ENCODE measurements around the gene MLLT6. TPM values are rescaled to one million over a fixed set of nuclear protein-coding genes. Genes with fewer than 3 reads are reported as not detected.

Gene MLLT6
- total and polyA plus RNA-seq, 2 of the 13 experiments (the other 11 are each of a cell fraction or from before 2014, with no cell fraction given) = 50.7 to 69.5 TPM

DNA sequence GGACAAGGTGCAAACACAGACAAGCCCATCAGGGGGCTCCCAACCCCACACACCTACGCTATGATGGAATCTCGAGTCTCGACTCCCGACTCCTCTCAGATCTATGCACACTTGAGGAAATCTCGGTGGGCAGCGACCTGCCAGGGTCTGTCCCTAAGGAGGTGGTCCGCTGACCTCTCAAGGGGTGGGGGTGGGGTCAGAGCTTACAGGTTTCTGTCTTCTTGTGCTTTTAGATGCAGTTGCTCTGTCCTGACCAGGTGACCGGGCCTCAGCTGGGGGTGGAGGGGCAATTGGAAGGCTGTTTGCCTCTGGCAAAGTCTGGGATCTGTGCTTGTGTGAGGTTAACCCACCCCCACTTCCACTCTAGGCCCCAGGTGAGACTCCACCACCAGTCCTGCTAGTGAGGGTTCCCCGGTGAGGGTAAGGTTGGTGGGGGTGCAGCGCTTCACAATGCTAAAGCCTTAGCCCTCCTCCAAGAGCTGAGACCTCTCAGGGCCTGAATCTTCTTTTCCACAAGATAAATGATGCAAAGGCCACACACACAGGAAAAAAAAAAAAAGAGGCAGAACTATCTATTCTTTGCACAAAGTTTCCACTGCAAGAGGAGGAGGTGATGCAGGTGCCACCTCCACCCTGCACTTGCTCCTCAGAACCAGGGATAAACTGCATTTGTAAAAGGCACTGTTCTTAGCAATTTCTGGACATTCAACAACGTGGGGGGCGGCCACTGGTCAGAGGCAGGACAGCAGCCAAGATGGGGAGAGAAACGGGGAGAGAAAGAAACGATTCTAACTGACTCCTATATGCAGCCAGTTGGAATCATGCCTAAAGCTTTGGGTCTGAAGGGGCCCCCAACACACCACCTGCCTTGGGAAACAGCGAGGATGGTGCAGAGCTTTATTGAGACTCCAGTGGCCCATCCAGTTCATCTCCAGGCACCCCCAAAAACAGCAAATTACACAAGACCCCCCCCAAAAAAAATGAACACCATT, 29.2 kb downstream of the MLLT6 start (continued):
- TF ChIP-seq, protein P1, sequence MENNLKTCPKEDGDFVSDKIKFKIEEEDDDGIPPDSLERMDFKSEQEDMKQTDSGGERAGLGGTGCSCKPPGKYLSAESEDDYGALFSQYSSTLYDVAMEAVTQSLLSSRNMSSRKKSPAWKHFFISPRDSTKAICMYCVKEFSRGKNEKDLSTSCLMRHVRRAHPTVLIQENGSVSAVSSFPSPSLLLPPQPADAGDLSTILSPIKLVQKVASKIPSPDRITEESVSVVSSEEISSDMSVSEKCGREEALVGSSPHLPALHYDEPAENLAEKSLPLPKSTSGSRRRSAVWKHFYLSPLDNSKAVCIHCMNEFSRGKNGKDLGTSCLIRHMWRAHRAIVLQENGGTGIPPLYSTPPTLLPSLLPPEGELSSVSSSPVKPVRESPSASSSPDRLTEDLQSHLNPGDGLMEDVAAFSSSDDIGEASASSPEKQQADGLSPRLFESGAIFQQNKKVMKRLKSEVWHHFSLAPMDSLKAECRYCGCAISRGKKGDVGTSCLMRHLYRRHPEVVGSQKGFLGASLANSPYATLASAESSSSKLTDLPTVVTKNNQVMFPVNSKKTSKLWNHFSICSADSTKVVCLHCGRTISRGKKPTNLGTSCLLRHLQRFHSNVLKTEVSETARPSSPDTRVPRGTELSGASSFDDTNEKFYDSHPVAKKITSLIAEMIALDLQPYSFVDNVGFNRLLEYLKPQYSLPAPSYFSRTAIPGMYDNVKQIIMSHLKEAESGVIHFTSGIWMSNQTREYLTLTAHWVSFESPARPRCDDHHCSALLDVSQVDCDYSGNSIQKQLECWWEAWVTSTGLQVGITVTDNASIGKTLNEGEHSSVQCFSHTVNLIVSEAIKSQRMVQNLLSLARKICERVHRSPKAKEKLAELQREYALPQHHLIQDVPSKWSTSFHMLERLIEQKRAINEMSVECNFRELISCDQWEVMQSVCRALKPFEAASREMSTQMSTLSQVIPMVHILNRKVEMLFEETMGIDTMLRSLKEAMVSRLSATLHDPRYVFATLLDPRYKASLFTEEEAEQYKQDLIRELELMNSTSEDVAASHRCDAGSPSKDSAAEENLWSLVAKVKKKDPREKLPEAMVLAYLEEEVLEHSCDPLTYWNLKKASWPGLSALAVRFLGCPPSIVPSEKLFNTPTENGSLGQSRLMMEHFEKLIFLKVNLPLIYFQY (CRISPR knock-in tag; IDR thresholded peaks at IDR 0.05; ENCODE audit: borderline replicate concordance) = no peak
- TF ChIP-seq ZFP37 (CRISPR knock-in tag; IDR thresholded peaks at IDR 0.05; ENCODE audit: borderline replicate concordance) = no peak
- no peak for TF ChIP-seq ZNF746 (CRISPR knock-in tag; IDR thresholded peaks at IDR 0.05)
- no peak for TF ChIP-seq KDM4B (CRISPR knock-in tag; IDR thresholded peaks at IDR 0.05)
- TF ChIP-seq ZMAT3 (CRISPR knock-in tag; conservative IDR thresholded peaks at IDR 0.05) = no peak
- no peak for TF ChIP-seq NBN (conservative IDR thresholded peaks at IDR 0.05)
- TF ChIP-seq AGO1 (IDR thresholded peaks at IDR 0.05; ENCODE audit: low read depth, low read length, poor library complexity, severe bottlenecking) = no peak
- TF ChIP-seq, protein P2, sequence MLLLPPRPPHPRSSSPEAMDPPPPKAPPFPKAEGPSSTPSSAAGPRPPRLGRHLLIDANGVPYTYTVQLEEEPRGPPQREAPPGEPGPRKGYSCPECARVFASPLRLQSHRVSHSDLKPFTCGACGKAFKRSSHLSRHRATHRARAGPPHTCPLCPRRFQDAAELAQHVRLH (CRISPR knock-in tag; IDR thresholded peaks at IDR 0.05; ENCODE audit: borderline replicate concordance, low read depth) = 0 out of 2 replicates have a peak, but pooled peaks have one; percentile 46
- TF ChIP-seq ZNF660 (CRISPR knock-in tag; IDR thresholded peaks at IDR 0.05; ENCODE audit: borderline replicate concordance, low read depth) = no peak
- no peak for TF ChIP-seq MTA3 (CRISPR knock-in tag; IDR thresholded peaks at IDR 0.05)
- TF ChIP-seq ZNF83 (CRISPR knock-in tag; IDR thresholded peaks at IDR 0.05; ENCODE audit: borderline replicate concordance) = peak; percentile 72; the same call in 1 of the 2 replicates
- TF ChIP-seq KDM6A (CRISPR knock-in tag; IDR thresholded peaks at IDR 0.05; ENCODE audit: low read depth) = no peak
- TF ChIP-seq ZMYM4 (CRISPR knock-in tag; IDR thresholded peaks at IDR 0.05) = peak; percentile 56; the same call in 1 of the 2 replicates
- TF ChIP-seq SUZ12 (IDR thresholded peaks at IDR 0.05; ENCODE audit: low read depth, low read length) = no peak
- TF ChIP-seq SALL2 (CRISPR knock-in tag; IDR thresholded peaks at IDR 0.05) = no peak
- TF ChIP-seq ZNF570 (CRISPR knock-in tag; IDR thresholded peaks at IDR 0.05; ENCODE audit: borderline replicate concordance) = no peak
- TF ChIP-seq RBFOX2 (IDR thresholded peaks at IDR 0.05; ENCODE audit: low read depth, low read length) = peak; percentile 37; the same call in 1 of the 2 replicates
- TF ChIP-seq, protein P3, sequence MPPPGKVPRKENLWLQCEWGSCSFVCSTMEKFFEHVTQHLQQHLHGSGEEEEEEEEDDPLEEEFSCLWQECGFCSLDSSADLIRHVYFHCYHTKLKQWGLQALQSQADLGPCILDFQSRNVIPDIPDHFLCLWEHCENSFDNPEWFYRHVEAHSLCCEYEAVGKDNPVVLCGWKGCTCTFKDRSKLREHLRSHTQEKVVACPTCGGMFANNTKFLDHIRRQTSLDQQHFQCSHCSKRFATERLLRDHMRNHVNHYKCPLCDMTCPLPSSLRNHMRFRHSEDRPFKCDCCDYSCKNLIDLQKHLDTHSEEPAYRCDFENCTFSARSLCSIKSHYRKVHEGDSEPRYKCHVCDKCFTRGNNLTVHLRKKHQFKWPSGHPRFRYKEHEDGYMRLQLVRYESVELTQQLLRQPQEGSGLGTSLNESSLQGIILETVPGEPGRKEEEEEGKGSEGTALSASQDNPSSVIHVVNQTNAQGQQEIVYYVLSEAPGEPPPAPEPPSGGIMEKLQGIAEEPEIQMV (CRISPR knock-in tag; IDR thresholded peaks at IDR 0.05; ENCODE audit: low read depth) = no peak
- TF ChIP-seq, protein P4, sequence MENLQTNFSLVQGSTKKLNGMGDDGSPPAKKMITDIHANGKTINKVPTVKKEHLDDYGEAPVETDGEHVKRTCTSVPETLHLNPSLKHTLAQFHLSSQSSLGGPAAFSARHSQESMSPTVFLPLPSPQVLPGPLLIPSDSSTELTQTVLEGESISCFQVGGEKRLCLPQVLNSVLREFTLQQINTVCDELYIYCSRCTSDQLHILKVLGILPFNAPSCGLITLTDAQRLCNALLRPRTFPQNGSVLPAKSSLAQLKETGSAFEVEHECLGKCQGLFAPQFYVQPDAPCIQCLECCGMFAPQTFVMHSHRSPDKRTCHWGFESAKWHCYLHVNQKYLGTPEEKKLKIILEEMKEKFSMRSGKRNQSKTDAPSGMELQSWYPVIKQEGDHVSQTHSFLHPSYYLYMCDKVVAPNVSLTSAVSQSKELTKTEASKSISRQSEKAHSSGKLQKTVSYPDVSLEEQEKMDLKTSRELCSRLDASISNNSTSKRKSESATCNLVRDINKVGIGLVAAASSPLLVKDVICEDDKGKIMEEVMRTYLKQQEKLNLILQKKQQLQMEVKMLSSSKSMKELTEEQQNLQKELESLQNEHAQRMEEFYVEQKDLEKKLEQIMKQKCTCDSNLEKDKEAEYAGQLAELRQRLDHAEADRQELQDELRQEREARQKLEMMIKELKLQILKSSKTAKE (CRISPR knock-in tag; IDR thresholded peaks at IDR 0.05; ENCODE audit: borderline replicate concordance) = no peak
- TF ChIP-seq RFXAP (CRISPR knock-in tag; IDR thresholded peaks at IDR 0.05; ENCODE audit: borderline replicate concordance) = no peak
- TF ChIP-seq ZNF616 (CRISPR knock-in tag; IDR thresholded peaks at IDR 0.05; ENCODE audit: low read depth) = no peak
- no peak for TF ChIP-seq ZSCAN21 (CRISPR knock-in tag; IDR thresholded peaks at IDR 0.05; ENCODE audit: borderline replicate concordance)

Data from HepG2 (cell line).